Liver (tissue), 3 donors: Measurements from ENCODE around the gene BTNL8.

Source experiments
- CTCF ChIP-seq: fragments of 150-350 bp; IDR thresholded peaks from 2 replicates; pipeline ENCODE4 v1.5.1; 2017; ENCODE audit warnings: improper control_type of control experiment, low read depth, low read length; ENCODE audit not compliant: missing input control
- EGR1 ChIP-seq, 2 donors: IDR thresholded peaks; 2 replicates each; pipeline ENCODE4 v1.6.1; 2016 to 2018; ENCODE audit warnings: antibody characterized with exemption in 2 of 2, low read depth in 2 of 2
- JUND ChIP-seq, 2 donors: IDR thresholded peaks; 2 replicates each; pipeline ENCODE4 v1.6.1; 2016; ENCODE audit warnings: antibody characterized with exemption in 2 of 2
- MAX ChIP-seq: IDR thresholded peaks from 2 replicates; pipeline ENCODE4 v1.6.1; 2016; ENCODE audit warnings: antibody characterized with exemption
- RAD21 ChIP-seq, 2 donors: IDR thresholded peaks; 2 replicates each; pipeline ENCODE4 v1.6.1; 2016; ENCODE audit warnings: antibody characterized with exemption in 2 of 2, mild to moderate bottlenecking in 2 of 2
- REST ChIP-seq: IDR thresholded peaks from 2 replicates; pipeline ENCODE4 v1.6.1; 2016; ENCODE audit warnings: antibody characterized with exemption, mild to moderate bottlenecking
- RXRA ChIP-seq, 2 donors: IDR thresholded peaks; 2 replicates each; pipeline ENCODE4 v1.6.1; 2017 to 2018; ENCODE audit warnings: antibody characterized with exemption in 2 of 2, mild to moderate bottlenecking in 1 of 2
- SP1 ChIP-seq: IDR thresholded peaks from 2 replicates; pipeline ENCODE4 v1.6.1; 2018; ENCODE audit warnings: antibody characterized with exemption, mild to moderate bottlenecking
- TAF1 ChIP-seq: conservative IDR thresholded peaks from 2 replicates; pipeline ENCODE4 v1.6.1; 2016; ENCODE audit warnings: antibody characterized with exemption, mild to moderate bottlenecking
- ZBTB33 ChIP-seq: IDR thresholded peaks from 2 replicates; pipeline ENCODE4 v1.6.1; 2016; ENCODE audit warnings: antibody characterized with exemption
- donor health status: healthy.
- donor health status: healthy.

GRCh38 chr5:180909782-180910181, 10.8 kb downstream of the BTNL8 start:
- TF ChIP-seq CTCF (no peak), MAX (no peak), REST (no peak), SP1 (no peak), RXRA (IDR thresholded peaks at IDR 0.05) (no peak), RAD21 (IDR thresholded peaks at IDR 0.05) (no peak), ZBTB33 (no peak), EGR1 (IDR thresholded peaks at IDR 0.05; ENCODE audit: low read depth in 2 of 2) (no peak), JUND (IDR thresholded peaks at IDR 0.05) (no peak), TAF1 (no peak)
